B cell (primary cell): ENCODE measurements around the gene POU2F2. TPM values are rescaled to one million over a fixed set of nuclear protein-coding genes. Genes with fewer than 3 reads are reported as not detected.

Experiments
- ATAC-seq: fragments of 200-7000 bp; cut with Tn5 transposase; one replicate; pipeline ENCODE4 v1.10.0; 2021; ENCODE audit warnings: low read depth, mild to moderate bottlenecking, moderate number of reproducible peaks, moderate library complexity
- CTCF ChIA-PET: fragments of 350-600 bp; sonication (Branson Sonifier 250); formaldehyde crosslinking; loops from one replicate; lab custom pipeline; 2021; ENCODE audit warnings: antibody characterized with exemption, inconsistent platforms; lab: Charles Lee
- POLR2A ChIA-PET: fragments of 350-600 bp; sonication (Branson Sonifier 250); formaldehyde crosslinking; loops from one replicate; lab custom pipeline; 2021; ENCODE audit warnings: antibody characterized with exemption; lab: Charles Lee
- DNase-seq: peaks from one replicate; pipeline ENCODE4 v3.0.0; 2013
- H2AFZ ChIP-seq: 2 replicates; pipeline ENCODE4 v1.6.1; 2012; ENCODE audit warnings: mild to moderate bottlenecking, low read depth, low read length; ENCODE audit not compliant: insufficient read depth, poor library complexity, severe bottlenecking
- H3K27ac ChIP-seq, 2 donors: 1 replicate in 1 of 2; 2 replicates in 1 of 2; pipeline ENCODE4 v1.5.1; 2012 to 2013; ENCODE audit warnings: low read length in 2 of 2, mild to moderate bottlenecking in 2 of 2, moderate library complexity in 1 of 2
- H3K27me3 ChIP-seq, 4 experiments: fragments of 200-600 bp in 1 of 4; sonication (generic) in 1 of 4; replicated peaks in 1 of 4; 1 replicate in 2 of 4; 2 replicates in 2 of 4; pipeline versions ENCODE4 v1.6.1 to v1.7.0; 2013 to 2016; ENCODE audit warnings: low read length in 3 of 4, mild to moderate bottlenecking in 2 of 4, mixed read lengths in 1 of 4, moderate library complexity in 1 of 4; ENCODE audit not compliant: insufficient read depth in 4 of 4, control insufficient read depth in 3 of 4; ENCODE audit errors: control extremely low read depth in 1 of 4
- H3K36me3 ChIP-seq, 2 experiments: replicated peaks in 1 of 2; 1 replicate in 1 of 2; 2 replicates in 1 of 2; pipeline versions ENCODE4 v1.6.1 to v1.7.1; 2013; ENCODE audit warnings: low read length in 1 of 2; ENCODE audit not compliant: insufficient read depth in 2 of 2, control insufficient read depth in 1 of 2; ENCODE audit errors: control extremely low read depth in 1 of 2, extremely low read depth in 1 of 2
- H3K4me1 ChIP-seq, 2 donors: fragments of 200-600 bp in 1 of 2; sonication (generic) in 1 of 2; 1 replicate in 1 of 2; 2 replicates in 1 of 2; pipeline versions ENCODE4 v1.5.1 to v1.6.1; 2013 to 2017; ENCODE audit warnings: low read length in 2 of 2; ENCODE audit not compliant: control insufficient read depth in 2 of 2, insufficient read depth in 2 of 2
- H3K4me2 ChIP-seq: replicated peaks from 2 replicates; pipeline ENCODE3; 2012; ENCODE audit warnings: mild to moderate bottlenecking, low read depth, low read length; ENCODE audit not compliant: poor library complexity, severe bottlenecking
- H3K4me3 ChIP-seq, 5 experiments: fragments of 200-600 bp in 1 of 5; sonication (generic) in 1 of 5; 1 replicate in 3 of 5; 2 replicates in 2 of 5; pipeline versions ENCODE4 v1.5.1 to v1.7.0; 2011 to 2016; ENCODE audit warnings: low read length in 4 of 5, mild to moderate bottlenecking in 4 of 5, low read depth in 2 of 5, control low read depth in 1 of 5, moderate library complexity in 1 of 5; ENCODE audit not compliant: insufficient read depth in 1 of 5; ENCODE audit errors: control extremely low read depth in 1 of 5, extremely low read depth in 1 of 5
- H3K79me2 ChIP-seq: fragments of 200-600 bp; sonication (generic); one replicate; pipeline ENCODE4 v1.6.0; 2016; ENCODE audit warnings: low read length; ENCODE audit not compliant: control insufficient read depth, insufficient read depth
- H3K9ac ChIP-seq: fragments of 200-600 bp; sonication (generic); 2 replicates; pipeline ENCODE4 v1.6.1; 2017; ENCODE audit warnings: mild to moderate bottlenecking, low read length, moderate library complexity
- H3K9me3 ChIP-seq, 3 donors: one replicate each; pipeline versions ENCODE4 v1.6.1 to v1.7.1; 2013; ENCODE audit warnings: low read length in 2 of 3; ENCODE audit not compliant: control insufficient read depth in 2 of 3, insufficient read depth in 1 of 3; ENCODE audit errors: control extremely low read depth in 1 of 3
- H4K20me1 ChIP-seq: 2 replicates; pipeline ENCODE4 v1.6.0; 2012; ENCODE audit warnings: mild to moderate bottlenecking, low read length; ENCODE audit not compliant: insufficient read depth, control insufficient read depth, poor library complexity, severe bottlenecking
- H3K27ac Mint-ChIP-seq: one replicate; pipeline ENCODE4 v1.8.0; 2021; ENCODE audit warnings: mixed read lengths
- H3K27me3 Mint-ChIP-seq: one replicate; pipeline ENCODE4 v1.8.0; 2021; ENCODE audit warnings: mixed read lengths
- H3K4me1 Mint-ChIP-seq: one replicate; pipeline ENCODE4 v1.8.0; 2021; ENCODE audit warnings: mixed read lengths
- H3K4me3 Mint-ChIP-seq: one replicate; pipeline ENCODE4 v1.8.0; 2021; ENCODE audit warnings: mixed read lengths
- H3K9me3 Mint-ChIP-seq: one replicate; pipeline ENCODE4 v1.8.0; 2022; ENCODE audit warnings: mixed read lengths; ENCODE audit not compliant: insufficient read depth
- EZH2 ChIP-seq: IDR thresholded peaks from 2 replicates; pipeline ENCODE4 v1.6.1; 2012; ENCODE audit warnings: borderline replicate concordance, low read depth, mild to moderate bottlenecking, moderate library complexity, low read length; ENCODE audit not compliant: insufficient read depth, poor library complexity, severe bottlenecking
- WGBS: methylation state at CpG from one replicate; pipeline ENCODE4 v1.1.5; 2013; ENCODE audit warnings: missing lambda C conversion rate; ENCODE audit not compliant: insufficient coverage; 5-methylcytosine and 5-hydroxymethylcytosine counted together
- intact Hi-C: fragments of 100-400 bp; cut with micrococcal nuclease; formaldehyde crosslinking; loops from one replicate; pipeline ENCODE4 v1.10.0; 2022
- polyA plus RNA-seq: library from polyadenylated mRNA; depleted of rRNA; stranded (reverse); fragments of >200 nt; gene quantifications from 2 replicates; pipeline ENCODE4 v1.2.3, GENCODE V29; 2012
- total RNA-seq, 2 donors: library from RNA; stranded (reverse); fragments of 120-200 nt in 1 of 2; gene quantifications; 1 replicate in 1 of 2; 2 replicates in 1 of 2; pipeline versions ENCODE4 v1.2.3 to v1.2.4, GENCODE V29; 2013 to 2022
- TF ChIP-seq, protein P1 (sequence below): fragments of 200-600 bp; IDR thresholded peaks from one replicate; pipeline ENCODE4 v1.8.0; 2022; ENCODE audit warnings: antibody characterized with exemption, mild to moderate bottlenecking

Gene POU2F2
- total and polyA plus RNA-seq, 2 donors (not counting 1 experiment from before 2014, with no cell fraction given) = 152 to 170 TPM

- POLR2A ChIA-PET = interaction anchor here (0.6 to 2.3 kb wide), 14 partner anchors 10 to 1748 kb away, joined by 3 to 28 read pairs (median 5); partner anchors contain the start of genes DEDD2 and ZNF526
- ATAC-seq (peak; percentile 42), DNase-seq (peak; percentile 93)
- H3K9me3 Mint-ChIP-seq = no peaks in the 10 kb centered on the region
- Histone ChIP-seq H3K79me2 (peaks cover 61% of the 10 kb centered on the region), H3K4me2 (peak overlapping the region; percentile 90), H3K4me1 (peaks cover 41 to 70% of the 10 kb centered on the region in 2 donors), H3K9ac (peak overlapping the region; percentile 95), H3K36me3 (peaks cover 0 to 27% of the 10 kb centered on the region in 2 experiments), H3K27ac (peak overlapping the region; percentile 51 to 71), H2AFZ (peak overlapping the region; percentile 67), H4K20me1 (peaks cover 34% of the 10 kb centered on the region), H3K4me3 (peak overlapping the region; percentile 92 to 100 (median 98)), H3K9me3 (no peaks in the 10 kb centered on the region), H3K27me3 (no peaks in the 10 kb centered on the region)
- H3K4me1 Mint-ChIP-seq = peaks cover 77% of the 10 kb centered on the region
- WGBS = under 1% methylated on average over 46 of the region's 46 CpGs
- peak overlapping the region; percentile 92 for H3K4me3 Mint-ChIP-seq
- intact Hi-C loops = loop anchor here (1.0 to 2.0 kb wide), 9 partner anchors 10 to 192 kb away; partner anchors contain the start of genes DEDD2, GSK3A and MEGF8
- H3K27me3 Mint-ChIP-seq = no peaks in the 10 kb centered on the region
- CTCF ChIA-PET = interaction anchor here (0.6 to 11.3 kb wide), 36 partner anchors 12 to 308 kb away, joined by 3 to 419 read pairs (median 6); partner anchors contain the start of genes GSK3A, PAFAH1B3, PRR19 and ZNF526
- TF ChIP-seq, protein P1, sequence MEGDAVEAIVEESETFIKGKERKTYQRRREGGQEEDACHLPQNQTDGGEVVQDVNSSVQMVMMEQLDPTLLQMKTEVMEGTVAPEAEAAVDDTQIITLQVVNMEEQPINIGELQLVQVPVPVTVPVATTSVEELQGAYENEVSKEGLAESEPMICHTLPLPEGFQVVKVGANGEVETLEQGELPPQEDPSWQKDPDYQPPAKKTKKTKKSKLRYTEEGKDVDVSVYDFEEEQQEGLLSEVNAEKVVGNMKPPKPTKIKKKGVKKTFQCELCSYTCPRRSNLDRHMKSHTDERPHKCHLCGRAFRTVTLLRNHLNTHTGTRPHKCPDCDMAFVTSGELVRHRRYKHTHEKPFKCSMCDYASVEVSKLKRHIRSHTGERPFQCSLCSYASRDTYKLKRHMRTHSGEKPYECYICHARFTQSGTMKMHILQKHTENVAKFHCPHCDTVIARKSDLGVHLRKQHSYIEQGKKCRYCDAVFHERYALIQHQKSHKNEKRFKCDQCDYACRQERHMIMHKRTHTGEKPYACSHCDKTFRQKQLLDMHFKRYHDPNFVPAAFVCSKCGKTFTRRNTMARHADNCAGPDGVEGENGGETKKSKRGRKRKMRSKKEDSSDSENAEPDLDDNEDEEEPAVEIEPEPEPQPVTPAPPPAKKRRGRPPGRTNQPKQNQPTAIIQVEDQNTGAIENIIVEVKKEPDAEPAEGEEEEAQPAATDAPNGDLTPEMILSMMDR = peak; percentile 100
- TF ChIP-seq EZH2 = no peak
- H3K27ac Mint-ChIP-seq = peak overlapping the region; percentile 97
Observed at GRCh38 chr19:42132851-42133528, 744 bp upstream of the POU2F2 start.
